ENCODE measurements around the gene GABARAPL2. TPM values are rescaled to one million over a fixed set of nuclear protein-coding genes. Genes with fewer than 3 reads are reported as not detected.
"Not testable (repeated sequence)": the region's sequence is repeated elsewhere in the genome, so short reads cannot be mapped to it uniquely, and the experiment has no call there.

GABARAPL2 gene
- total RNA-seq, 1 donor from 2014 or later: 233 TPM

- intact Hi-C loops (cut with DNase I): no loop called here
- DNase-seq (ENCODE audit: low spot score): no peak
These were observed 13.2 kb downstream of the GABARAPL2 start for GRCh38 chr16:75579281-75579834.

DNA sequence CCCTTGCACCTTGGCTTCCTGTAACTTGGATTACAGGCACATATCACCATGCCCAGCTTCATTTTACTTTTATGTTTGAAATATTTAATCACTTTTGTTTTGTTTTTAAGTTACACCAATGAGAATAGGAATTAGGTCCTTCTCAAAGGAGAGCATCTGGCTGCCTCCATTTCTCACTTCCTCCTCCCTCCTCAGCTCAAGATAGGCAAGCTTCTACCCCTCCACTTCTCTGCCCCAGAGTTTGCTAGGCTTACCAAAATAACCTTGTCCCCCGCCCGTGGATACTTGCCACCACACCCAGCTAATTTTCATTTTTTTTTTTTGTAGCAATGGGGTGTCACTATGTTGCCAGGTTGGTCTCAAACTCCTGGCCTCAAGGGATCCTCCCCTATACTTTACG lies 17.9 kb downstream of the GABARAPL2 start:
- intact Hi-C loops (cut with DNase I): no loop called here
- DNase-seq (ENCODE audit: low spot score): no peak

DNA sequence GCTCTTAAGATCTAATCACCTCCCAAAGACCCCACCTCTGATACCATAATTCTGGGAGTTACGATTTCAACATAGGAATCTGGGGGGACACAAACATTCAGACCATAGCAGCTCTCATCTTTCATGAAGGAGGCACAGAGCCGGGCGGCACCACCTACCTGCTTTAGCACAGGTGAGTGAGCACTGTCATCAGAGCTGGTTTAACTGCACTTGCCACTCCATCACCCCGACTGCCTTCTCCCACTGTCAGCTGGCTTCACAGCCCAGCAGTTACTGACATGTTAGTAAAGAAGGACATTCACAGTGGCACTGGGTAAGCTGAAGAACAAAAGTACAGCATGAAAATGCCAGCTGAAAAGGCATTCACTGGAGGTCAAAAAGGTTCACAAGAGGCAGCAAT lies 22.5 kb downstream of the GABARAPL2 start:
- DNase-seq (ENCODE audit: low spot score): no peak
- intact Hi-C loops (cut with DNase I): no loop called here

GRCh38 chr16:75589306-75589705 lies 23.1 kb downstream of the GABARAPL2 start:
- intact Hi-C loops (cut with DNase I): no loop called here
- DNase-seq (ENCODE audit: low spot score): peak; percentile 79

GRCh38 chr16:75590920-75591843 lies 25.0 kb downstream of the GABARAPL2 start:
- intact Hi-C loops (cut with DNase I): loop anchor here (2.0 kb wide), 1 partner anchor 36 kb away; no protein-coding TSS in a partner anchor

DNA sequence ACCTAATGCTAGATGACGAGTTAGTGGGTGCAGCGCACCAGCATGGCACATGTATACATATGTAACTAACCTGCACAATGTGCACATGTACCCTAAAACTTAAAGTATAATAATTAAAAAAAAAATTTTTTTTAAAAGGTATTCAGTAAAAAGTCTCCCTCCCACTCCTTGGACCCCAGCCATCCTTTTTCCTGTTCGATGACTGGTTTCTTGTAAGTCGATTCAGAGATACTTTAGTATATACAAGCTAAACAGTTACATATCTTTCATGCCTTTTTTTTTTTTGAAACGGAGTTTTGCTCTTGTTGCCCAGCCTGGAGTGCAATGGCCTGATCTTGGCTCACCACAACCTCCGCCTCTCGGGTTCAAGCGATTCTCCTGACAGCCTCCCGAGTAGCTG lies 25.7 kb downstream of the GABARAPL2 start:
- DNase-seq (ENCODE audit: low spot score): not testable (repeated sequence)
- intact Hi-C loops (cut with DNase I): loop anchor here (2.0 kb wide), 1 partner anchor 37 kb away; no protein-coding TSS in a partner anchor

More at GRCh38 chr16:75590920-75591843, 25.0 kb downstream of the GABARAPL2 start:
- peak; percentile 86 for DNase-seq (ENCODE audit: low spot score)

DNA sequence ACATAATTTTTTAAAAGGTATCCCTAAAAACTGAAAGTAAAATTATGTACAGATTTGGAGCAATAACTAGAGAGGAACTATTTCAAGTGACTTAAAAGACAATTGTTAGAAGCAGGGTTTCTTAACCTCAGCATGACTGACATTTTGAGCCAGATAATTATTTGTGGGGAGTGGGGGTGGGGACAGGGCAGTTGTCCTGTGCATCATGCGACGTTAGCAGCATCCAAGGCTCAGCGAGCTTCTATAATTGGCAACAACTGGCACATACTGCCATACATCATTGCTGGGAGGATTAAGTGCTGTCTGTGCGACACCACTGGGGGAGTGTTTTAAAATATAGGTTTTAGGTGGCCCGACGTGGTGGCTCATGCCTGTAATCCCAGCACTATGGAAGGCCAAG lies 27.1 kb downstream of the GABARAPL2 start:
- no peak for DNase-seq (ENCODE audit: low spot score)
- intact Hi-C loops (cut with DNase I): no loop called here

- intact Hi-C loops (cut with DNase I): no loop called here
- no peak for DNase-seq (ENCODE audit: low spot score)
These were observed 27.9 kb downstream of the GABARAPL2 start for GRCh38 chr16:75593825-75594820.

DNA sequence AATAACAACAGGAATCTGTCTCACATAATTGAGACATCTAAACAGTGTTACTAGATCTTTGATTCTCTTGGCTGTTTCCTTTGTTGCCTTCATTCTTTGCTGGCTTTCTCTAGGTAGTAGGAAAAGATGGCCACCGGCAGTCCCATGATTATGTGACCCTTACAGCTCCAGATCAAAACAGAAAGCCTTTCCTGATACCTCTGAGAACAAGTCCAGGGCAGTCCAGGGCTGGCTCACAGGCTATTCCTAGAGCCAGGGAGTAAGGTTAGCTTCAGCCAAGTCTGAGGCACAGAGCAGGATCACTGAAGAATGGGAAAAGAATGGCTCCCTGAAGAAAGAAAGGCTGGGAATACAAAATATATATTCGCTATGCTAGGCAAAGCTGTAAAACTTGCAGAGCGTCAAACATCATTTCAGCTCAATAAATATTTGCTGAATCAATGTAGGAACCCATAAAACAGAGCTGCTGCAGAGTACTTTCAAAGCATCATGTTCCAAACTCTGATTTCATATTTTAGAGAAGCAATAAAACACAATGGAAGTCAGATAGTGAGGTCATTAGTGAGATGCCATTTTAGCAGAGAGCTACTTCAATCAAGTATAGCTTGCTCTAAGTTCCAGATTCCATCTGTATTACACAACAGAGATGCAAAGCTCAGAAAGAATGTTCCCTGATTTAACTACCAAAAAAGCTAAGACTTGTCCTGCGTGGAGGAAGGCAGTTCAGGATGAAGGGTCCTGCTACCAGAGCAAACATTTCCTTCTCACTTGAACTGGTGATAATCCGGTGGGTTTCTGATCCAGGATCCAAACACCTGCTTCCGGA lies 33.5 kb downstream of the GABARAPL2 start:
- DNase-seq (ENCODE audit: low spot score): no peak
- intact Hi-C loops (cut with DNase I): no loop called here

DNA sequence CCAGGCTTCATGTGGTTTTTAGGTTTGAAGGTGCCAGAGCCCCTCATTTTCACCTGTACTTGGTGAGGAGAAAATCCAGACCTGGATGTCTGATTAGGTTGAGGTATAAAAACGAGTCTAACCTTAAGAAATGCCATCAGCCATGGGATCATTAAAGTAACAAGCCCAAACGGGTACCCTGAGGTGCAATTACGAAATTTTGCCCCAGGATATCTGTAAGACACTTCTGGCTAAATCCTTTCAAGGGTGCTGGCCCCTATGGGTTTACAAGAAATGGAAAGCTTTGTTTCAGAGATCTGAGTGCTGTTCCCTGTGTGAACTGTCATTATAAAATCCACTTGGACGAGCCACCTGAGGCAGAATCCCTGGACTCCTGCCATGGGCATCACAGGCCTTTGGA lies 37.1 kb downstream of the GABARAPL2 start:
- intact Hi-C loops (cut with DNase I): no loop called here
- no peak for DNase-seq (ENCODE audit: low spot score)

DNA sequence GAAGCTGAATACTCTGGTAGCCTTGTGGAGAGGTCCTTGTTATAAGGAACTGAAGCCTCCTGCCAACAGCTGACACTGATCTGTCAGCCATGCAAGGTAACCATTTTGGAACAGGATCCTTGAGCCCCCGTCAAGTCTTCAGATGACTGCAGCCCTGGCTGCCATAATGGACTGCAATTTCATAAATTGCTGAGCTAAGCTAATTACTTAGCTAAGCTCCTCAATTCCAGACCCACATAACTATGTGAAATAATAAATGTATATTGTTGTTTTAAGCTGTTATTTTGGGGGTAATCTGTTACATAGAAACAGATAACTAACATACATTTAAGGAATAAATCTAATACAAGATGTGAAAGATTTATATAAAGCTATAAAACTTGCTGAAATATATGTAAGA lies 40.3 kb downstream of the GABARAPL2 start:
- no peak for DNase-seq (ENCODE audit: low spot score)
- intact Hi-C loops (cut with DNase I): no loop called here

- no peak for DNase-seq (ENCODE audit: low spot score)
- intact Hi-C loops (cut with DNase I): no loop called here
These were observed 48.1 kb downstream of the GABARAPL2 start for GRCh38 chr16:75614066-75614897.

- intact Hi-C loops (cut with DNase I): no loop called here
- no peak for DNase-seq (ENCODE audit: low spot score)
These were observed 49.4 kb downstream of the GABARAPL2 start for GRCh38 chr16:75615619-75616018.

DNA sequence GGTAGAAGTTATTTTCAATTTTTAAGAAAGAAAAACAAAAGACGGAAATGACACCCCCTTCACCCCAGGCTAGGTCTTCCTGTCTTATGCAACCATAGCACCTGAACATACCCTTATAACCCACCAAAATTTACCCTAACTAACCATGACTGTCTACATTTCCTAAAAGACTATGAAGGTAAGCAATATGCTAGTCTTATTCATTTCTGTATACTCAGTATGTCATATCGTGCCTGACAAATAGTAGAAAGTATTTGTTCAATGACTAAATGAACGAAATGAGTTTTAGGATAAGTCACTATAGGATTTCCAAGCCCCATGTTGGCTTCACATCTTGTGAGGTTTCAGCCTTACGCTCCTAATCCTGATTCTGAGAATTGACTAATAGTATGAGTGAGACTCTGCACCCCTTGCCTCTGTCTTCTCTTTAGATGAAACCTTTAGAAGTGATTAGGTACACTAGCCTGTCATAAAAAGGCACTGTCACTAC lies 50.4 kb downstream of the GABARAPL2 start:
- DNase-seq (ENCODE audit: low spot score): no peak
- intact Hi-C loops (cut with DNase I): no loop called here

DNA sequence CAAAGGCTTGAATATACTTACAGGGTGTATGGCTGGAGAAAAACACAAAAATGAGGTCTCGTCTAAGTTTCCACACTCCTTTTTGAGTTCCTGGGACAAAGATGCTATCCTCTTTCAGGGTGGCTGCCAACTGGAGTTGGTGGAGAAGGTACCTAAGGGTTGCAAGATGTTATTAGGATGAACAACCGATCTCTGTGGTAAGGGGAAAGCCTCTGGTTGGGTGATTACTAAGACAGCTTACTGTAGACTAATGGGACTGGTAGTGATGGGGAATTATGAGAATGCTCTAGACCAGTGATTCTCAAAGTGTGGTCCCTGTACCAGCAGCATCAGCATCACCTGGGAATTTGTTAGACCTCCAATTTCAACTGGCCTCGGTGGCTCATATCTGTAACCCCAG lies 50.9 kb downstream of the GABARAPL2 start:
- intact Hi-C loops (cut with DNase I): no loop called here
- no peak for DNase-seq (ENCODE audit: low spot score)

GRCh38 chr16:75618780-75619179 lies 52.6 kb downstream of the GABARAPL2 start:
- intact Hi-C loops (cut with DNase I): no loop called here
- no peak for DNase-seq (ENCODE audit: low spot score)

- intact Hi-C loops (cut with DNase I): loop anchor here (5.0 kb wide), 2 partner anchors 53 to 103 kb away; partner anchors contain the start of gene GABARAPL2
- no peak for DNase-seq (ENCODE audit: low spot score)
These were observed 54.4 kb downstream of the GABARAPL2 start for GRCh38 chr16:75620326-75621169.

All from cardiac septum (tissue), 1 donor.